Sciatic nerve (tissue), 2 donors: ENCODE measurements around the gene ANKIB1. TPM values are rescaled to one million over a fixed set of nuclear protein-coding genes. Genes with fewer than 3 reads are reported as not detected.
"Not testable (repeated sequence)": the region's sequence is repeated elsewhere in the genome, so short reads cannot be mapped to it uniquely, and the experiment has no call there.

Experiments used
- ATAC-seq: fragments of 200-7000 bp; cut with Tn5 transposase; one replicate; pipeline ENCODE4 v1.9.1; 2020; ENCODE audit warnings: mild to moderate bottlenecking, moderate library complexity
- DNase-seq: peaks from one replicate; pipeline ENCODE4 v3.0.0-alpha.2; 2020; ENCODE audit warnings: low spot score
- intact Hi-C: fragments of 100-400 bp; cut with DNase I; formaldehyde crosslinking; loops from one replicate; pipeline ENCODE4 v1.14.2; 2022
- total RNA-seq: library from RNA; stranded (reverse); fragmentation: NEBNext Ultra II Directional; extraction: Animal tissue kit (Norgen Biotek cat#: 25700); gene quantifications from one replicate; pipeline ENCODE4 v1.2.1, GENCODE V29; 2021
- donor health status: DM: no; HTN: no; CAD: no.
- donor health status: DM: no; HTN: no; CAD: no.

Gene ANKIB1
- total RNA-seq, 1 donor from 2014 or later: 76.8 TPM

DNA sequence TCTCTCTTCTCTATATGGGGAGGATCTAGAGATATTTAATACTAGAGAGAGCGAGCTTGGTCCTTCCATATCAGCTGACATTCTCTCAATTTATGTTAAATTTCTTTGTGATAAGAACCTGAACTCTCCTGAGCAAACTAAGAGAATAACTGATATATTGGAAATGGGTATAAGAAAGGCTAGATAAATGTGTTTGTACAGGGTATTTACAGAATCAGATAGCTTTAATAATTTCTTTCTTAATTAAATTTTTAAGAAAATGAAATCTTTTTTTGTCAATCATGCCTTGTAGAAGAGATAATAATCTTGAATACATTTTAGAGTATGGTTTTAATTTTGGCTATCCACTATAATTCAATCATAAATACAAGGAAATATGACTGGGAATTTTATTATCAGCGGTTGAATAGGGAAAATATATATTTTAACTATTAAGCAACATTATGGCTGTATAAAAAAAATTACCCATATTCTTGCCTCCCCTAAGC is 58.7 kb downstream of the ANKIB1 start:
- DNase-seq (no peak), ATAC-seq (no peak)
- intact Hi-C loops: no loop called here

DNA sequence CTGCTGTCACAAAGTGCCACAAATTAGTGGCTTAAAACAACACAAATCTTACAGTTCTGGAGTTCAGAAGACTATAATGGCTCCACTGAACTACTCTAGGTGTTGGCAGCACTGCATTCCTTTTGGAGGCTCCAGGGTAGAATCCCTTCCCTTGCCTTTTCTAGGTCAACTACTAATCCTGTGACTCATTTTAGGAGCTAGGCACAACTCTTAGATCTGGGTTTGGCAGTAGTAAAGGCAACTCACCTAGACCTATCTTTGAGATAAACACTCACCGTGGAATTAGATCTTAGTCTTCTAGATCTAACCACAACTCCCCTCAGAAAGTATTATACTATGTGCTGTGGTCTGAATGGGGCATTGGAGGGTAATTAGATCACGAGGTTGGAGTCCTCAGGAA is 60.4 kb downstream of the ANKIB1 start:
- no peak for DNase-seq

DNA sequence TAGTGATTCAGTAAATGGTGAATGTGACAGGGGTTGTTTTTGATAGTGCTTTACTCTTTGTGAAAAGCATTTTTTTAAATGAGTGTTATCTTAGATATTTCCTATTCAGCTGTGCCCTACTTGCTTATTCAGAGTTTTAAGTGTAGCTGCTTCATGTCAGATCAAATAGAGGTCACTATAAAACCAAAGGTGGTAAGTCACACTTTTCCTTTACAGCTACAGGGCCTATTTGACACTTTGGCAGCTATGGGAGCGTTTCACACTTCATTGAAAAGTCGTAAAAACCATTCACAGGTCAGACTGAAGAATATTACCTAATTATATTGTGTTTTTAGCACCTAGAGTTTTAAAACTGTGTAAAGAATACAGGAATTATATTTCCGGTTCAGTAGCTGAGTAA is 67.3 kb downstream of the ANKIB1 start:
- DNase-seq (no peak), ATAC-seq (no peak)
- intact Hi-C loops: no loop called here

More for the DNA sequence above, 60.4 kb downstream of the ANKIB1 start:
- no peak for ATAC-seq
- intact Hi-C loops: no loop called here

DNA sequence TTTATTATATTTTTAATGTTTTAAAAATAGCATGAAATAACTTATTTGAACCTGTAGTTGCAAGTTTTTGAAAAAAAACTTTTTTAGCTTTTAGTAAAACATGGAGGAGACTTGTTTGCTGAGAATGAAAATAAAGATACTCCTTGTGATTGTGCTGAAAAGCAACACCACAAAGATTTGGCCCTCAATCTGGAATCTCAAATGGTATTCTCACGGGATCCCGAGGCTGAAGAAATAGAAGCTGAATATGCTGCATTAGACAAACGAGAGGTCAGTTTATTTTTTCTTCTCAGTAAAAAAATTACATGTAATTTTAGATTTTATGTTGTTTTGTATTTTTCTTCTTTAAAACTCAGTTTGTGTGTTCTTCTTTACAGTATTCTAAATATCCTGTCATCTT is 73.5 kb downstream of the ANKIB1 start:
- DNase-seq (no peak), ATAC-seq (peak; percentile 58)
- intact Hi-C loops: no loop called here

DNA sequence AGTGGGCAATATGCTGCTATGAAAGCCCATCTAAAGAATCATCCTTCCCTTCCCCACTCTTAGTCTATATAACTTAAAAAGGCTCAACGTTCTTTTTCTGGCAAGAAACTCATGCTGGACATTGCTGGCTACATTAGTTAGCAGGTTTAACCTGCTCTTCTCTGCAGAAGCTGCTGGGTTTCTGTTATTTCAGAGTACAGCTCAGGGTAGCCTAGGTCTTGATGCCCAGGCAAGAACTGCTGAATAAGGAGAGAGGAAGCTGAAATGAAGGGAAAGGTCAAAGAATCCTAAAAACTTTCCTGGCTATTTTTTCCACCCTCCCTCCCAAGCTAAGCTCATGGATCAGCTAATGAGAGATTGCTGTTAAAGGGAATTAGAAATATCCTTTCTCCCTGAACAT is 79.4 kb downstream of the ANKIB1 start:
- ATAC-seq (no peak), DNase-seq (no peak)
- intact Hi-C loops: loop anchor here (5.0 kb wide), 1 partner anchor 217 kb away; no protein-coding TSS in a partner anchor

DNA sequence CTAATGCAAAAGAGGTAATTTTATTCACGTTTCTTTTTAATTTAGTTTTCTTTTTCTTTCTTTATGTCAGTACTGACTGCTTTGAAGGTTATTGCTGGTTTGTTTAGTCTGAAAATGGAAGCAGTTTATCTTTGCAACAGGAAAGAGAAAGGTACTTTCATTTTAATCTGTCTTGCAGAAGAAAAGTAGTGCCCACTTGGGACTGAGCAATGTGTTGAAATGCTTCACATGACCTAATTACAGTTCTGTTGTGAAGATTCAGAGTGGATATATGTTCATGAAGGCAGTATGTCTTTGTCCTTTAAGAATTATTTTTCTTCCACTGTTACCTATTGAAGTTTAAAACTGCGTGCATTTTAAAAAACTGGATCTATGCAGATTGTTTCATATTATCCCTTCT is 80.1 kb downstream of the ANKIB1 start:
- ATAC-seq (peak; percentile 38), DNase-seq (no peak)
- intact Hi-C loops: loop anchor here (5.0 kb wide), 1 partner anchor 216 kb away; no protein-coding TSS in a partner anchor

DNA sequence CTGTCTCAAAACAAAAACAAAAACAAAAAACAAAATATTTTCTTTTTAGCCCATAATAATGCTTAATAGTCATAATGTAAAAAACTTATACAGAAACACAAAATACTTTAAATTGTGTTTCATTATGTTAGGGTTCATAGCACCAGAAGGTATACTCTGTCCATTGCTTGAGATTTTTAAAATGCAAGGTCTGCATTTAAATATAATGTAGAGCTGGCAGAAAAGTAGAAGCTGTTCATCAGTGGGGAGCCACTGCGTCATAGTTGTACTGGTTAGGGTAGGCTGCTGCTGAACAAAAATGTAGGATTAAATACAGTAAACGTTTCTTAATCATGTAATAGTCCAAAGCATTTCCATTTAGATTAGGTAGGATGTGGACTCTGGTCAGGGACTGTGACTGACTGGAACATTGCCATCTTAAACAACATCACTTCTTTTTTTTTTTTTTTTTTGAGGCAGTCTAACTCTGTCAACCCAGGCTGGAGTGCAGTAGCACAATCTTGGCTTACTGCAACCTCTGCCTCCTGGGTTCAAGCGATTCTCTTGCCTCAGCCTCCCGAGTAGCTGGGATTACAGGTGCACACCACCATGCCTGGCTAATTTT is 85.2 kb downstream of the ANKIB1 start:
- DNase-seq (no peak), ATAC-seq (no peak)
- intact Hi-C loops: no loop called here

DNA sequence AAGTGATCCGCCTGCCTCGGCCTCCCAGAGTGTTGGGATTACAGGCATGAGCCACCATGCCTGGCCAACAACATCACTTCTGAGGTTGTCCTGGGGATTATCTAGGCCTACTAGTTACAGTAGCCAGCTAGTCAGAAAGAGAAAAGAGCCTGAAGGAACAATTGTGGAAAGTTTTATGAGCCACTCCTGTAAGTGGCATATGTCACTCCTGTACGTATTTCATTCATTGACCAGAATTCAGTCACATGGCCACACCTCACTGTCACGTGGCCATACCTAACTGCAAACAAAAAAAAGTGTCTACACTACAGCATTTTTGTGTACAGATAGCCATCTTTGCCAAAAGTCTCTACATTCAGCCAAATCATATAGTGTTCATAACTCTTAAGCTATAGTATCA is 85.7 kb downstream of the ANKIB1 start:
- no peak for DNase-seq
- intact Hi-C loops: no loop called here
- no peak for ATAC-seq

DNA sequence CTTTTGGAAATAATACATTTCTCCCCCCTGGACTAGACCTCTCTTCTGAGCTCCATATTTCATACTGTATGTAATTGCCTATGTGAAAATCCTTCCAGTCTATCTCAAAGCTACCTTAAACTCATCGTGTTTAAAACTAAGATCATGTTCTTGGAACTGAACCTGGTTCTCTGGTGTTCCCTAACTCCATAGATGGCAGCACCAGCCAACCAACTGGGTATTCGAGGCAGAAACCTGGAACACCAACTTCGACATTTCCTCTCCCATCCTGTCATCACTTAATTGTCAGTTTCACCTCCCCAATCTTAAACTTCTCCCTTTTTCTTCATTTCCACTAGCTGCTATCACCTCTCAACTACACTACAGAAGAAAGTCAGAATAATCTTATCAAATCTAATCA is 87.0 kb downstream of the ANKIB1 start:
- no peak for DNase-seq
- intact Hi-C loops: no loop called here
- no peak for ATAC-seq

DNA sequence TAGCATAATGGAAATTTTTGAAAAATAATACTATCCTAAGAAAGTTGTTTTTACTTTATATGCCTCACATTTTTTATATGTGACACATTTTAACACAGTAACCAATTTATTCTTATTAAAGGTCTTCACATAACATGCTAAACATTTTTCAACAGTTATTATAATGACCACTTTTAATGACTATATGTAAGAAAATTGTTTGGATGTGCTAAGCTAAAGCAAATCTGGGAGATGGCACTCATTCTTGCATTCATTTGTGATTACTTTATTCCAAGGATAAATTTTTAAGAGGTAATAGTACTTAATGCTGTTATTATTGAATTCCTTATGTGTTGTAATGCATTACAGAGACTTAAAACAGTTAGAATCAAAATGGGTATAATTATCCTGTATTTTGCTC is 88.1 kb downstream of the ANKIB1 start:
- intact Hi-C loops: no loop called here
- no peak for DNase-seq

DNA sequence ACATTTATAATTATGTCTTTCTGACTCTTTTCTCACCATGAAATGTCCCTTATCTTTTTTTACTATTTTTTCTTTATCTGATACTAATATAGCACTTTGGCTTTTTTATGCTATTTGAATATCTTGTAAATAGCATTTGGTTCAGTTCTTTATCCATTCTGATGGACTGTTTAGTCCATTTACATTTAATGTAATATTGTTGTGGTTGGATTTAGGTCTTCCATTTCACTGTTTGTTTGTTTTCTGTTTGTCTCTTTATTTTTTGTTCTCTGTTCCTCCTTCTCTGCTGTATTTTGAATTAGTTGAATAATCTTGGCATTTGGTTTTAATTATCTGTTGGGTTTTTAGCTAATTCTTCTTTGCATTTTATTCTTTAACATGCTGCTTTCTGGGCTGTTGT is 89.8 kb downstream of the ANKIB1 start:
- DNase-seq: no peak
- no peak for ATAC-seq
- intact Hi-C loops: no loop called here

More for the DNA sequence above, 88.1 kb downstream of the ANKIB1 start:
- ATAC-seq: no peak

DNA sequence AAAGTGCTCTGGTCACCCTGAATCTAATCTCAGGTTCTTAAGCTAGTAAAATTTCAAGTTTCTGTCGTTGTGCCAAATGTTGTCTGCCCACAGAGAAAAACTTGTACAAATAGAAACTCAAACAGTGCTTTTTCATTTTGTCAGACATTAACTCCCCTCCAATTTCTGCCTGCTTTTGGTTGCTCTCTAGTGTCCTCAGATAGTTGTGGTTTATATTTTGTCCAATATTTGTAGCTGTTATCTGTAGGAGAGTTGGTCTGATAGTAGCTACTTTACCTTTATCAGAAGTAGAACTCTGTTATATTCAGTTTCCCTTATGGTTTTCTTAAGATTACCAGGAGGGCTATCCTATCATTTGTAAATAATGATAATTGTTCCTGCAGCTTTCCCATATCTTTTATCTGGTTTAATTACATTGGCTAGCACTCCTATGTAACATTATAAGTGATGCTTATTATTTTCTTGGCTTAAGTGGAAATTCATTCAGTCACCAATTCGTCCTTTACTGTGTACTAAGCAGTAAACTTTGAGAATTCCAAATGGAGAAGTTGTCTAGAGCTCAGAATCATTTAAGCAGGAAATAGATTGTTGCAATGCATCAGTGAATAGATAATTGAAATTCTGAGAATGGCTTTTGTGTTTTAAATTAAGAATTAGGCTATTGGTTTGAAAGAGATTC is 91.0 kb downstream of the ANKIB1 start:
- intact Hi-C loops: no loop called here
- DNase-seq (no peak), ATAC-seq (no peak)

DNA sequence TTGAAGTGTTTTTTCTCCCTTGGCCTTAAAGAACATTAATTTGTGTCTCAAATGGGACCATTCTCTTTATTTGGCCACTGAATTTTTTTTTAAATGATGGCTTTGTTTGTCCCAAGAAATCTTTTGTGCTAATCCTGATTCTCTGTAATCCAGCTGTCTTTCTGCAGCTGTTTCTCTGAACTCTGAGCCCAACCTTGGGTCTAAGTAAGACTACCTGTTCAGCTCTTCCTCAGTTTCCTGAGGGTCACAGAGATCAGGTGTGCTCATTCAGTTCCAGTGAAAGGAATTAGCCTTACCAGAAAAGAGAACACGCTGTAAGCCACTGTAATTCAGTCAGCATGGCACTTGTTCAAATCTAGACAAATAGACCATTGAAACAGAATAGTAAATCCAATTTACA is 94.2 kb downstream of the ANKIB1 start:
- DNase-seq: no peak
- ATAC-seq: no peak
- intact Hi-C loops: no loop called here

DNA sequence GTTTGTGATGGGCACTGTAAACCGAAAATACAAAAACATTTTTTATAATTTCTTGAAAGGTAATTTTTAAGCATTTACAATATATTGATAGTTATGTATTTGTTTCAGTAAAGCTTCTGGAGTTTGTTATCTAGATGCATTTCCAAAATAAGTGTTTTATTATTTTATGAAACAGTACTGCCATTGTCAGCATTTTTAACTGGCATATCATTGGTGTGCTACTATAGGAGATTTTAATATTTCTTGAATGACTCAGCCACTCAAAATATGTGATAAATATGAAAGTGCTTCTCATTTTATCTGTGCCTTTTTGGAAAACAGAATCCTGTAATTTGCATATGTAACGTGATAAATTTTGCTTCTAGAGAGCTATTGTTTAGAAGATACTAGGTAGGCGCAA is 97.9 kb downstream of the ANKIB1 start:
- no peak for DNase-seq
- intact Hi-C loops: no loop called here
- ATAC-seq: no peak

DNA sequence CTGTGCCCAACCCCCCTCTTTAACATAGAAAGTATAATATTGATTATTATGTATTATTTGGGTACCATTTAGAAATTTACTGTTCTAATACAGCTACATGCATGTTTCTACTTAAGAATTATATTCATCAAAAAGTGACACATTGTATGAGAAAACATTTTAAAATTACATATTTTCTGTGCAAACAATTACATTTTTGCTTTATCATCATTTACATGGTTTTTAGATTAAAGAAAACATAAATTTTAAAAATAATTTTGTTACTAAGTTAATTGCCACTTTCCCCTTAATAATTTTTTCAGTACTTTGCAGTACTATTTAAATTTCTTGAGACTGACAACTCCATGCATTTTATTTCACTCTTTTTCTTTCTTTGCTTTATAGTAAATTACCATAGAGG is 106.2 kb downstream of the ANKIB1 start:
- DNase-seq: no peak
- ATAC-seq: no peak
- intact Hi-C loops: no loop called here

DNA sequence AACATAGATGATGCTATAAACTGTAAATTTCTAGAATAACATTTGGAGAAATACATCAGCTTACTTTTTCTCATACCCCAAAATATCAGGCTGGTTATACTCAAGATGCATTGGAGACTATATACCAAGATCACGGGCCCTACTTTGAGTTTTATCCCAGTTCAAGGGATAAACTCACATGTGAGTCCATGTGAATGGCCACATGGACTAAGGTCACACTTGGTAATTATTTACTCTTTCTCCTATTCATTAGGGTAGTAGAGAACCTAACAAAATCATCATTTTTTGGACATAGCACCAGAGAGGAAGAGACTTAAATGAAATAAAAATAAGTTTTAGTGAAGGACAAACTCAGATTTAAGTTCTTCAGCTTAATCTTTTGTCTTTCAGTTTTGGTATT is 108.4 kb downstream of the ANKIB1 start:
- DNase-seq: no peak
- no peak for ATAC-seq
- intact Hi-C loops: no loop called here

DNA sequence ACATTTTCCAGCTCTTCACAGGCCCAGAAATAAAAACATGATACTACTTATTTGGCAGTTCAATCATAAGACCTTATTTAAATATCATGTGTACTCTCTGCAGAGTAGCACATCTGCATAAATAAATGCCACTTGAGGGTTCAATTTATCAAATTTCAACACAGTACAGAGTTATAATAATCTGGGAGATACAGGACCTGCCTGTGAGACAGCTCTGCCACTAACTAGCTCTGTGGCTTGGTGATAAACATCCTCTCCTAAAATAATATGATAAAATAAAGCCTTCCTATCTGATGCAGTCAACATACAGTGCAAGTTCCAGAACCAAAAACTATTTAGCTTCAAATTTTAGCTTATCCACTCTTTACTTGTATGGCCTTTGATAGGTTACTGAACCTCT is 110.6 kb downstream of the ANKIB1 start:
- ATAC-seq (no peak), DNase-seq (no peak)
- intact Hi-C loops: no loop called here

DNA sequence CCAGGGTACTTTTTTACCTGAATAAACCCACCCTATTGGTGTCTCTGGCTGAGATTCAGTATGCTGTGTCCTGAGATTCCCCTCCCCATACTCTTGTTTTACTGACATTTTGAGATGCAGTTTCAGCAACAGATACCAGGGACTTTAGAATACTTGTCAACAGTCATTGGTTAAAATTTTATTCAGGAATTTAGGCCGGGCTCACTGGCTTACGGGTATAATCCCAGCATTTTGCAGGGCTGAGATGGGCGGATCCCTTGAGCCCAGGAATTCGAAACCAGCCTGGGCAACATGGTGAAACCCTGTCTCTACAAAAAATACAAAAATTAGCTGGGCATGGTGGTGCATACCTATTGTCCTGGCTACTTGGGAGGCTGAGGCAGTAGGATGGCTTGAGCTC is 111.5 kb downstream of the ANKIB1 start:
- no peak for DNase-seq
- ATAC-seq: no peak
- intact Hi-C loops: no loop called here

DNA sequence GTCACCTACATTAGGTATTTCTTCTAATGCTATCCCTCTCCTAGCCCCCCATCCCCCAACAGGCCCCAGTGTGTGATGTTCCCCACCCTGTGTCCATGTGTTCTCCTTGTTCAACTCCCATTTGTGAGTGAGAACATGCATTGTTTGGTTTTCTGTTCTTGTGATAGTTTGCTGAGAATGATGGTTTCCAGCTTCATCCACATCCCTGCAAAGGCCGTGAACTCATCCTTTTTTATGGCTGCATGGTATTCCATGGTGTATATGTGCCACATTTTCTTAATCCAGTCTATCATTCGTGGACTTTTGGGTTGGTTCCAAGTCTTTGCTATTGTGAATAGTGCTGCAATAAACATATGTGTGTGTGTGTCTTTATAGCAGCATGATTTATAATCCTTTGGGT is 113.4 kb downstream of the ANKIB1 start:
- intact Hi-C loops, ATAC-seq: not testable (repeated sequence)

DNA sequence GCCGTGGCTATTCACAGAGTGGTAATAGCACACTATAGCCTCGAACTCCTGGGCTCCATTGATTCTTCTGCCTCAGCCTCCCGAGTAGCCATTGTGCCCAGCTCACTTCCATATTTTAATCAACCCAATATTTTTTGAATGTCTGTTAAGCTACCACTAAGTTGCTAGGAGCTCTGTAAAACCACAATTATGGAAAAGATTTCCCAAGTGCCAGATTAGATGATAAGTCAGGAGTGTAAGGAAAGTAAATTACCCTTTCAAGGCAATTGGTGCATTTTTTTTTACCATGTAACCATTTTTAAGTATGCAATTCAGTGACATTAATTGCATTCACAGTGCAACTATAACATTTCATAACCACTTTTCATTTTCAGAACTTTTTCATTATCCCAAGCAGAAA is 114.0 kb downstream of the ANKIB1 start:
- ATAC-seq (no peak), DNase-seq (no peak)
- intact Hi-C loops: no loop called here

More for the DNA sequence above, 113.4 kb downstream of the ANKIB1 start:
- DNase-seq: not testable (repeated sequence)

DNA sequence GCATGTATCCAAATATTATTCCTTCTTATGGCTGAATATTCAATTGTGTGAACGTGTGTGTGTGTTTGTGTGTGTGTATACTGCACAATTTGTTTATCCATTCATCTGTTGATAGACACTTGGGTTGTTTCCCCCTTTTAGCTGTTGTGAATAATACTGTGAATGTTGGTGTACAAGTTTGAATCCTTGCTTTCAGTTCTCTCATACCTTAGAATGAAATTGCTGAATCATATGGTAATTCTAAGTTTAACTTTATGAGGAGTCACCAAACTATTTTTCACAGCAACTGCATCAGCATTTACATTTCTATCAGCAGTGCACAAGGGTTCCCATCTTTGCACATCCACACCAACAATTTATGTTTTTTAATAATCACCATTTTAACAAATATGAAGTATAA is 114.6 kb downstream of the ANKIB1 start:
- intact Hi-C loops: no loop called here
- ATAC-seq (no peak), DNase-seq (no peak)
